HepG2 (cell line): ENCODE data around the gene FBXO2. TPM values are rescaled to one million over a fixed set of nuclear protein-coding genes. Genes with fewer than 3 reads are reported as not detected.
A peak's percentile ranks its signal among the peaks of the same experiment; 100 is the strongest.

Experiments
- CENPX ChIP-seq: sonication (generic); formaldehyde crosslinking; IDR thresholded peaks from 2 replicates; pipeline ENCODE4 v1.9.0; 2021; ENCODE audit warnings: mild to moderate bottlenecking, missing genetic modification reagents, moderate library complexity
- FOXO1 ChIP-seq: sonication (generic); formaldehyde crosslinking; IDR thresholded peaks from 2 replicates; pipeline ENCODE4 v1.4.0; 2020; ENCODE audit warnings: missing genetic modification reagents
- GMEB1 ChIP-seq: sonication (generic); formaldehyde crosslinking; IDR thresholded peaks from 2 replicates; pipeline ENCODE4 v1.5.1; 2020; ENCODE audit warnings: missing genetic modification reagents, mild to moderate bottlenecking, borderline replicate concordance
- KDM5A ChIP-seq: fragments of 200-600 bp; sonication (generic); IDR thresholded peaks from 2 replicates; pipeline ENCODE4 v1.7.0; 2018; ENCODE audit warnings: antibody characterized with exemption, mild to moderate bottlenecking, low read length, borderline replicate concordance
- NAIF1 ChIP-seq: sonication (generic); formaldehyde crosslinking; IDR thresholded peaks from 2 replicates; pipeline ENCODE4 v1.5.0; 2020; ENCODE audit warnings: mild to moderate bottlenecking, missing genetic modification reagents, borderline replicate concordance
- NFKB2 ChIP-seq: sonication (generic); formaldehyde crosslinking; IDR thresholded peaks from 2 replicates; pipeline ENCODE4 v1.4.0; 2020; ENCODE audit warnings: missing genetic modification reagents, borderline replicate concordance
- NONO ChIP-seq, 2 experiments: fragments of 450-650 bp in 1 of 2; sonication (generic) in 1 of 2; formaldehyde crosslinking in 1 of 2; IDR thresholded peaks in 1 of 2; conservative IDR thresholded peaks in 1 of 2; 2 replicates each; pipeline versions ENCODE4 v1.6.1 to v1.8.0; 2017 to 2022; ENCODE audit warnings: mild to moderate bottlenecking in 1 of 2, missing genetic modification reagents in 1 of 2, moderate library complexity in 1 of 2
- PBX3 ChIP-seq: sonication (generic); formaldehyde crosslinking; IDR thresholded peaks from 2 replicates; pipeline ENCODE4 v1.8.1; 2023; ENCODE audit warnings: missing genetic modification reagents, inconsistent platforms, borderline replicate concordance
- SALL1 ChIP-seq: sonication (generic); formaldehyde crosslinking; IDR thresholded peaks from 2 replicates; pipeline ENCODE4 v1.8.0; 2022; ENCODE audit warnings: mild to moderate bottlenecking, missing genetic modification reagents
- TEAD3 ChIP-seq: optimal IDR thresholded peaks from 2 replicates; pipeline ENCODE3; 2016; ENCODE audit warnings: borderline replicate concordance
- ZBTB34 ChIP-seq: sonication (generic); formaldehyde crosslinking; IDR thresholded peaks from 2 replicates; pipeline ENCODE4 v1.8.0; 2022; ENCODE audit warnings: mild to moderate bottlenecking, missing genetic modification reagents
- ZNF24 ChIP-seq: fragments of 450-650 bp; IDR thresholded peaks from 2 replicates; pipeline ENCODE4 v1.6.1; 2017; ENCODE audit warnings: antibody characterized with exemption, mild to moderate bottlenecking
- ZNF563 ChIP-seq: sonication (generic); formaldehyde crosslinking; IDR thresholded peaks from 2 replicates; pipeline ENCODE4 v1.8.0; 2022; ENCODE audit warnings: mild to moderate bottlenecking, moderate library complexity, missing genetic modification reagents
- ZNF589 ChIP-seq: sonication (generic); formaldehyde crosslinking; conservative IDR thresholded peaks from 2 replicates; pipeline ENCODE4 v1.8.0; 2022; ENCODE audit warnings: mild to moderate bottlenecking, moderate library complexity, missing genetic modification reagents
- ZNF713 ChIP-seq: sonication (generic); formaldehyde crosslinking; IDR thresholded peaks from 2 replicates; pipeline ENCODE4 v1.4.0; 2020; ENCODE audit warnings: mild to moderate bottlenecking, missing genetic modification reagents
- ZNF816 ChIP-seq: sonication (generic); formaldehyde crosslinking; IDR thresholded peaks from 2 replicates; pipeline ENCODE4 v1.8.0; 2022; ENCODE audit warnings: missing genetic modification reagents, mild to moderate bottlenecking, borderline replicate concordance
- ZNF891 ChIP-seq: sonication (generic); formaldehyde crosslinking; IDR thresholded peaks from 2 replicates; pipeline ENCODE4 v1.5.0; 2020; ENCODE audit warnings: mild to moderate bottlenecking, missing genetic modification reagents
- polyA plus RNA-seq, 8 experiments: library from polyadenylated mRNA; depleted of rRNA in 3 of 8; stranded (reverse) in 7 of 8; unstranded in 1 of 8; fragments of >200 nt; fragmentation: Illumina TruSeq in 4 of 8; extraction: Trizol in 4 of 8; gene quantifications; 2 replicates each; pipeline versions ENCODE4 v1.2.1 to v1.2.3, GENCODE V29; 2011 to 2016; ENCODE audit warnings: low read depth in 4 of 8, missing spikeins in 1 of 8, mixed read lengths in 1 of 8; ENCODE audit not compliant: insufficient read depth in 1 of 8
- total RNA-seq, 5 experiments: library from RNA; depleted of rRNA; stranded (reverse); fragments of >200 nt; fragmentation: Illumina TruSeq; extraction: Trizol; gene quantifications; 2 replicates each; pipeline ENCODE4 v1.2.3, GENCODE V29; 2016; ENCODE audit warnings: low read depth in 1 of 5
- TF ChIP-seq, protein P1 (sequence below): sonication (generic); formaldehyde crosslinking; conservative IDR thresholded peaks from 2 replicates; pipeline ENCODE4 v1.4.0; 2020; ENCODE audit warnings: missing genetic modification reagents
- TF ChIP-seq, protein P2 (sequence below): sonication (generic); formaldehyde crosslinking; IDR thresholded peaks from 2 replicates; pipeline ENCODE4 v1.5.1; 2020; ENCODE audit warnings: missing genetic modification reagents, mild to moderate bottlenecking, borderline replicate concordance

The FBXO2 gene
- total and polyA plus RNA-seq, 2 of the 13 experiments (the other 11 are each of a cell fraction or from before 2014, with no cell fraction given): 79.3 to 112 TPM

DNA sequence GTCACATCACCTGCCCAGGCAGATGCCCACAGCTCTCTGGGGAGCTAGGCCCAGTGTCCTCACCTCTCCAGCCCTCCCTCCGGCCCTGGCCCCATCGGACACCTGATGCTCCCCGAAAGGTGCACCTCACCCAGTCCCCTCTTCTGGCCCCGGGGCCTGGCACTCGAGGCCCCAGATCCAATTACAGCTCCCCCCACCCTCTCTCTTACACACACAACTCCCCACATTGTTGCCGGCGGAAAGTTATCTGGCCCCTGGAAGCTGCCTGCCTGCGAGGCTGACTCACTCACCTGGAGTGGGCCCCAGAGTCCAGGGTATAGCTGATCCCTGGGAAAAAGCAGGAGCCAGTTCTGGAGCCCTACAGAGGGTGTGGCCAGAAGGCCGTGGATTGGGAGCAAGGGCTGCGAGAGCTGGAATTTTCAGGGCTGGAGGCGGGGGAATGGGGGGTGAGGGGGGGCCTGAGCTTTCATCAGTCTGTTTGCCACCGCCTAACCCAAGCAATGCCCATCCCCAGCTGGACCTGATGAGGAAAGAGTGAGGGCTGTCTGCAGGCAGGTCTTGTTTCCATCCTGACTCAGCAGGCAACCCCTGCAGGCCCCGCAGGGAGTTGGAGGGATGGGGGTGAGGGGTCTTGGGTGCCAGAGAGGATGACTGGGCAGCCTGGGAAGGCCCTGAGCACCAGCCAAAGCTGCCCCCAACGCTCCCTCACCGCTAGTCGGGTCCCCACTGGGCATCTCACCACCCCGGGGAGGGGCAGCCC, 948 bp downstream of the FBXO2 start (continued):
- TF ChIP-seq PBX3 (CRISPR knock-in tag) (no peak), KDM5A (no peak), ZBTB34 (CRISPR knock-in tag) (no peak), SALL1 (CRISPR knock-in tag) (peak; percentile 67), FOXO1 (CRISPR knock-in tag) (no peak; the same call in 1 of the 2 replicates), ZNF891 (CRISPR knock-in tag) (no peak), CENPX (CRISPR knock-in tag) (no peak), ZNF24 (no peak), NONO (IDR thresholded peaks at IDR 0.05) (no peak), NONO (CRISPR knock-in tag; conservative IDR thresholded peaks at IDR 0.05) (peak; percentile 49; the same call in 1 of the 2 replicates), ZNF816 (CRISPR knock-in tag) (no peak), ZNF563 (CRISPR knock-in tag) (no peak; the same call in 1 of the 2 replicates), ZNF589 (CRISPR knock-in tag) (peak; percentile 69; the same call in 1 of the 2 replicates), NFKB2 (CRISPR knock-in tag) (no peak; the same call in 1 of the 2 replicates), GMEB1 (CRISPR knock-in tag) (no peak), TEAD3 (CRISPR knock-in tag) (peak; percentile 31), ZNF713 (no peak), NAIF1 (CRISPR knock-in tag) (no peak)
- TF ChIP-seq, protein P1, sequence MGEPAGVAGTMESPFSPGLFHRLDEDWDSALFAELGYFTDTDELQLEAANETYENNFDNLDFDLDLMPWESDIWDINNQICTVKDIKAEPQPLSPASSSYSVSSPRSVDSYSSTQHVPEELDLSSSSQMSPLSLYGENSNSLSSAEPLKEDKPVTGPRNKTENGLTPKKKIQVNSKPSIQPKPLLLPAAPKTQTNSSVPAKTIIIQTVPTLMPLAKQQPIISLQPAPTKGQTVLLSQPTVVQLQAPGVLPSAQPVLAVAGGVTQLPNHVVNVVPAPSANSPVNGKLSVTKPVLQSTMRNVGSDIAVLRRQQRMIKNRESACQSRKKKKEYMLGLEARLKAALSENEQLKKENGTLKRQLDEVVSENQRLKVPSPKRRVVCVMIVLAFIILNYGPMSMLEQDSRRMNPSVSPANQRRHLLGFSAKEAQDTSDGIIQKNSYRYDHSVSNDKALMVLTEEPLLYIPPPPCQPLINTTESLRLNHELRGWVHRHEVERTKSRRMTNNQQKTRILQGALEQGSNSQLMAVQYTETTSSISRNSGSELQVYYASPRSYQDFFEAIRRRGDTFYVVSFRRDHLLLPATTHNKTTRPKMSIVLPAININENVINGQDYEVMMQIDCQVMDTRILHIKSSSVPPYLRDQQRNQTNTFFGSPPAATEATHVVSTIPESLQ (CRISPR knock-in tag): no peak
- TF ChIP-seq, protein P2, sequence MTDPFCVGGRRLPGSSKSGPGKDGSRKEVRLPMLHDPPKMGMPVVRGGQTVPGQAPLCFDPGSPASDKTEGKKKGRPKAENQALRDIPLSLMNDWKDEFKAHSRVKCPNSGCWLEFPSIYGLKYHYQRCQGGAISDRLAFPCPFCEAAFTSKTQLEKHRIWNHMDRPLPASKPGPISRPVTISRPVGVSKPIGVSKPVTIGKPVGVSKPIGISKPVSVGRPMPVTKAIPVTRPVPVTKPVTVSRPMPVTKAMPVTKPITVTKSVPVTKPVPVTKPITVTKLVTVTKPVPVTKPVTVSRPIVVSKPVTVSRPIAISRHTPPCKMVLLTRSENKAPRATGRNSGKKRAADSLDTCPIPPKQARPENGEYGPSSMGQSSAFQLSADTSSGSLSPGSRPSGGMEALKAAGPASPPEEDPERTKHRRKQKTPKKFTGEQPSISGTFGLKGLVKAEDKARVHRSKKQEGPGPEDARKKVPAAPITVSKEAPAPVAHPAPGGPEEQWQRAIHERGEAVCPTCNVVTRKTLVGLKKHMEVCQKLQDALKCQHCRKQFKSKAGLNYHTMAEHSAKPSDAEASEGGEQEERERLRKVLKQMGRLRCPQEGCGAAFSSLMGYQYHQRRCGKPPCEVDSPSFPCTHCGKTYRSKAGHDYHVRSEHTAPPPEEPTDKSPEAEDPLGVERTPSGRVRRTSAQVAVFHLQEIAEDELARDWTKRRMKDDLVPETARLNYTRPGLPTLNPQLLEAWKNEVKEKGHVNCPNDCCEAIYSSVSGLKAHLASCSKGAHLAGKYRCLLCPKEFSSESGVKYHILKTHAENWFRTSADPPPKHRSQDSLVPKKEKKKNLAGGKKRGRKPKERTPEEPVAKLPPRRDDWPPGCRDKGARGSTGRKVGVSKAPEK: no peak
